Putamen (tissue), 1 donor: Measurements from ENCODE around the gene TBX5.

Experiments
- DNase-seq: peaks from one replicate; pipeline ENCODE4 v3.0.0-alpha.2; 2016; ENCODE audit warnings: low spot score

TBX5 gene

GRCh38 chr12:114404926-114405518 lies 922 bp downstream of the TBX5 start:
- DNase-seq = no peak

GRCh38 chr12:114404083-114404925 lies 1.6 kb downstream of the TBX5 start:
- DNase-seq = no peak

- DNase-seq = no peak
These were observed 2.3 kb downstream of the TBX5 start for GRCh38 chr12:114403690-114404066.

- DNase-seq = no peak
These were observed 2.8 kb downstream of the TBX5 start for GRCh38 chr12:114403011-114403689.

- no peak for DNase-seq
These were observed 3.7 kb downstream of the TBX5 start for GRCh38 chr12:114402084-114402717.

GRCh38 chr12:114401328-114402083 lies 4.4 kb downstream of the TBX5 start:
- no peak for DNase-seq

GRCh38 chr12:114400925-114401324 lies 5.0 kb downstream of the TBX5 start:
- no peak for DNase-seq

- DNase-seq = no peak
These were observed 5.6 kb downstream of the TBX5 start for GRCh38 chr12:114400361-114400811.

- no peak for DNase-seq
These were observed 6.2 kb downstream of the TBX5 start for GRCh38 chr12:114399664-114400211.

GRCh38 chr12:114397978-114398881 lies 7.7 kb downstream of the TBX5 start:
- DNase-seq = no peak

- no peak for DNase-seq
These were observed 8.8 kb downstream of the TBX5 start for GRCh38 chr12:114396869-114397719.

- DNase-seq = no peak
These were observed 9.6 kb downstream of the TBX5 start for GRCh38 chr12:114396153-114396868.

GRCh38 chr12:114395755-114396152 lies 10.2 kb downstream of the TBX5 start:
- no peak for DNase-seq

- no peak for DNase-seq
These were observed 10.7 kb downstream of the TBX5 start for GRCh38 chr12:114395233-114395632.

GRCh38 chr12:114393569-114393968 lies 12.4 kb downstream of the TBX5 start:
- DNase-seq = no peak

- no peak for DNase-seq
These were observed 13.0 kb downstream of the TBX5 start for GRCh38 chr12:114392909-114393308.

GRCh38 chr12:114391088-114391487 lies 14.9 kb downstream of the TBX5 start:
- DNase-seq = no peak

GRCh38 chr12:114384739-114385138 lies 21.2 kb downstream of the TBX5 start:
- no peak for DNase-seq

GRCh38 chr12:114381177-114381576 lies 24.8 kb downstream of the TBX5 start:
- no peak for DNase-seq
